CD4-positive, alpha-beta T cell treated with Interleukin-17A for 1 hour (primary cell): ENCODE data around the gene CCDC159.

Experiments used
- DNase-seq: peaks from one replicate; pipeline ENCODE4 v3.0.0-alpha.2; 2020

CCDC159 gene

GRCh38 chr19:11399667-11400066 lies 53.3 kb downstream of the CCDC159 start:
- DNase-seq: no peak

DNA sequence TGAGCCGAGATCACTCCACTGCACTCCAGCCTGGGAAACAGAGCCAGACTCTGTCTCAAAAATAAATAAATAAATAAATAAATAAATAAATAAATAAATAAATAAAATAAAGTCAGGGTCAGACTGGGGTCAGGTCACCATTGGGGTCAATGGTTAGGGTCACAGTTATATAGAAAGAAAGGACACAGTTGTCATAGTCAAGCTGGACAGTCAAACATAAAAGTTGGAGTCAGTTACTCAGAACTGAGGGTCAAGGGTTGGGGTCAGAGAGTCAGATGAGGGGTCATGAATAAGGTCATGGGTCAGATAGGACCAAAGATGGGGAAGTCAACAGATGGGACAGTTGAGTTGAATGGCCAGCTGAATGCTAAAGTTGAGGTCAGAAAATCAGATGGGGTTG lies 54.5 kb downstream of the CCDC159 start:
- no peak for DNase-seq

GRCh38 chr19:11401808-11402543 lies 55.7 kb downstream of the CCDC159 start:
- DNase-seq: no peak
